ENCODE measurements around the gene PPM1D.
"Not testable (repeated sequence)": the region's sequence is repeated elsewhere in the genome, so short reads cannot be mapped to it uniquely, and the experiment has no call there.

Gene PPM1D

DNA sequence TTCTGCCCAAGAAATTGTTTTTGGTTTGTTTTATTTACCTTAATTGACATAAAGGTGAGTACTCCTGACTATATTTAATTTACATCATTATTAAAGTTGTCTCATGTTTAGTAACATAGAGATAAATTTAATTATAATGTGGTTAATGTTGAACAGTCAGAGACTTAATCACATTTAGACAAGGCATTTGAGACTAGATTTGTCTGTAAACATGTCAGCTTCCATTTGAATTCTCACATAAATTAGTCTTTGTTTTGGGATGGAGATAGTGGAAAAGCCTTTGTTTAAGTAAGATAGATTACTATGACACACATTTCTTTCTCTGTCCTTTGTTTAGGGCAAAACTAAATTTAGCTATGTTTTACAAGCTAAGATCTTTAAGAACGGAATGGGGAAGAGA, 59.2 kb downstream of the PPM1D start:
- H3K9me3 ChIP-seq (ENCODE audit: control insufficient read depth, low read length) = no peaks in the 10 kb centered on the region
- H3K27me3 ChIP-seq (ENCODE audit: control insufficient read depth, insufficient read depth, low read length, poor library complexity, severe bottlenecking) = no peaks in the 10 kb centered on the region
- no peak overlapping the region for H3K27ac ChIP-seq (ENCODE audit: insufficient read depth, low read depth, low read length, poor library complexity, severe bottlenecking)
- H3K4me1 ChIP-seq (ENCODE audit: control insufficient read depth, insufficient read depth, low read length) = no peaks in the 10 kb centered on the region
- H3K36me3 ChIP-seq (ENCODE audit: control insufficient read depth, insufficient read depth, low read length) = no peaks in the 10 kb centered on the region
- no peak overlapping the region for H3K4me3 ChIP-seq (ENCODE audit: insufficient read depth, low read depth, low read length)
- WGBS, 2 experiments = 96 to 100% methylated on average over 1 of the region's 1 CpG

DNA sequence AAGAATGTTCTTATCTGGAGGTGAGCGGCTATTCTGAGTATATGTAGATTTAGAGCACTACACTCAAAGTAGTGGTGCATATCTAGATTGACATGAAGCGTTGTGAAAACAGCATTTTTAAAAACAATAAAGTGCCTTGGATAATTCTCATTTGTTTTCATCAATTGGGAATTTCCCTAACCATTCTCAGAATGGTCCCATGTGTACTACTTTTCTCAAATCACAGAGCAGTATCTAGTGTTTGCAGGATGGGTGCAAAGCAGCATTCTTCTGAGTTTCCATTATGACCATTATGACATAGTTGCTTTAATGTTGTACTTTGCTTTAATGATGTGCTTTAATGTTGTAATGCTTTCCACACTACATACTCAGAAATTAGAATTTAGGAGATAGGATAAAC, 61.5 kb downstream of the PPM1D start:
- Histone ChIP-seq H3K27me3 (ENCODE audit: control insufficient read depth, insufficient read depth, low read length, poor library complexity, severe bottlenecking) (no peaks in the 10 kb centered on the region), H3K27ac (ENCODE audit: insufficient read depth, low read depth, low read length, poor library complexity, severe bottlenecking) (no peak overlapping the region), H3K36me3 (ENCODE audit: control insufficient read depth, insufficient read depth, low read length) (no peaks in the 10 kb centered on the region), H3K9me3 (ENCODE audit: control insufficient read depth, low read length) (no peaks in the 10 kb centered on the region), H3K4me1 (ENCODE audit: control insufficient read depth, insufficient read depth, low read length) (no peaks in the 10 kb centered on the region), H3K4me3 (ENCODE audit: insufficient read depth, low read depth, low read length) (no peak overlapping the region)
- 88 to 100% methylated on average over 2 of the region's 2 CpGs for WGBS, 2 experiments

DNA sequence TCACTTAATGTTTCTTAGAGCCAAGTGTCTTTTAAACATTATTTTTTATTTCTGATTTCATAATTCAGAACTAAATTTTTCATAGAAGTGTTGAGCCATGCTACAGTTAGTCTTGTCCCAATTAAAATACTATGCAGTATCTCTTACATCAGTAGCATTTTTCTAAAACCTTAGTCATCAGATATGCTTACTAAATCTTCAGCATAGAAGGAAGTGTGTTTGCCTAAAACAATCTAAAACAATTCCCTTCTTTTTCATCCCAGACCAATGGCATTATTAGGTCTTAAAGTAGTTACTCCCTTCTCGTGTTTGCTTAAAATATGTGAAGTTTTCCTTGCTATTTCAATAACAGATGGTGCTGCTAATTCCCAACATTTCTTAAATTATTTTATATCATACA, 64.0 kb downstream of the PPM1D start:
- Histone ChIP-seq H3K4me3 (ENCODE audit: insufficient read depth, low read depth, low read length) (no peak overlapping the region), H3K4me1 (ENCODE audit: control insufficient read depth, insufficient read depth, low read length) (no peaks in the 10 kb centered on the region), H3K27ac (ENCODE audit: insufficient read depth, low read depth, low read length, poor library complexity, severe bottlenecking) (no peak overlapping the region), H3K9me3 (ENCODE audit: control insufficient read depth, low read length) (no peaks in the 10 kb centered on the region), H3K36me3 (ENCODE audit: control insufficient read depth, insufficient read depth, low read length) (no peaks in the 10 kb centered on the region), H3K27me3 (ENCODE audit: control insufficient read depth, insufficient read depth, low read length, poor library complexity, severe bottlenecking) (no peaks in the 10 kb centered on the region)
- 100% methylated on average over 1 of the region's 1 CpG; no CpG with 5 or more reads in 1 of the 2 experiments for WGBS, 2 experiments

DNA sequence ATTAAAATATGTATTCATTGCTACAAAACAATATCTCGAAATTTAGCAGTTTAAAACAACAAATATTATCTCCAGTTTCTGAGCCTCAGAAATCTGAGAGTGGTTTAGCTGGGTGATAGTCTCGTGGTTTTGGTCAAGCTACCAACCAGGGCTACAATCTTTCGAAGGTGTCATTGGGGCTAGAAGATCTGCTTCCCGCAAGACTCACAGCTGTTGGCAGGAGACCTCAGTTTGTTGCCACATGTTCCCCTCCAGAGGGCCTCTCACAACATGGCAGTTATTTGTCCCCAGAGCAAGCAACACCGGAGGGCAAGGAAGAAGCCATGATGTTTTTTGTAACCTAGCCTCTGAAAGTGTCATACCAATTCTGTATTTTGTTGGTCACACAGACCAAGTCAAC, 65.6 kb downstream of the PPM1D start:
- H3K27me3 ChIP-seq (ENCODE audit: control insufficient read depth, insufficient read depth, low read length, poor library complexity, severe bottlenecking) = no peaks in the 10 kb centered on the region

DNA sequence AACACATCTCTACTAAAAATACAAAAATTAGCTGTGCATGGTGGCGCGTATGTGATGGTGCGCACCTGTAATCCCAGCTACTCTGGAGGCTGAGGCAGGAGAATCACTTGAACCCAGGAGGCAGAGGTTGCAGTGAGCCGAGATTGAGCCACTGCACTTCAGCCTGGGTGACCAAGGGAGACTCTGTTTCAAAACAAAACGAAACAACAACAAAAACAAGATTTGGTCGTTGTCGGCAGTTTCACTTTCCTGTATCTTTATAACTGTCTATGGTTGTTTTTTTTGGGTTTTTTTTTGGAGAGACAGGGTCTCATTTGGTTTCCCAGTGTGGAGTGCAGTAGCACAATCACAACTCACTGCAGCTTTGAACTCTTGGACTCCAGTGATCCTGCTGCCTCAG, 68.7 kb downstream of the PPM1D start:
- not testable (repeated sequence) for H3K27ac ChIP-seq (ENCODE audit: insufficient read depth, low read depth, low read length, poor library complexity, severe bottlenecking); H3K9me3 ChIP-seq (ENCODE audit: control insufficient read depth, low read length); H3K27me3 ChIP-seq (ENCODE audit: control insufficient read depth, insufficient read depth, low read length, poor library complexity, severe bottlenecking); H3K36me3 ChIP-seq (ENCODE audit: control insufficient read depth, insufficient read depth, low read length); H3K4me1 ChIP-seq (ENCODE audit: control insufficient read depth, insufficient read depth, low read length); H3K4me3 ChIP-seq (ENCODE audit: insufficient read depth, low read depth, low read length)
- WGBS, 2 experiments = 97 to 98% methylated on average over 7 of the region's 7 CpGs

More for the DNA sequence above, 65.6 kb downstream of the PPM1D start:
- H3K36me3 ChIP-seq (ENCODE audit: control insufficient read depth, insufficient read depth, low read length) = no peaks in the 10 kb centered on the region
- no peaks in the 10 kb centered on the region for H3K4me1 ChIP-seq (ENCODE audit: control insufficient read depth, insufficient read depth, low read length)
- no peak overlapping the region for H3K4me3 ChIP-seq (ENCODE audit: insufficient read depth, low read depth, low read length)
- no peaks in the 10 kb centered on the region for H3K9me3 ChIP-seq (ENCODE audit: control insufficient read depth, low read length)
- 89 to 96% methylated on average over 4 to 5 of the region's 5 CpGs for WGBS, 2 experiments
- H3K27ac ChIP-seq (ENCODE audit: insufficient read depth, low read depth, low read length, poor library complexity, severe bottlenecking) = no peak overlapping the region

DNA sequence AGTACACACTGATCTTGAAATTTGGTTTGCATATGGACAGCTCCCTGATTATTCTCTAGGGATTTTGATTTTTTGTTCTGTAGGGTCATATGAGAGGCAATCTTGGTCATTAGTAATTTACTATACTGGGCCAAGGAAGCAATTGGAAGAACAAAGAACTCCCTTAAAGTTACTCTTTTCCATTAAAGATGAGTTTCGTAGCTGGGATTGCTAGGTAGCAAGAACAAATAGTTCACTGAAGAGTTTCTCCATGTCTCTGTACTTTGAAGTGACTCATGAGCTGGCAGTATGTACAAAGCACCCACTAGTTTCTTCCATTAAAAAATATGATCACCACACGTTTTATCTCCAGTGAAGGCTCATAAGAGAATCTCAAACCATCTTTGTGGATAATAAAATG, 71.5 kb downstream of the PPM1D start:
- no peak overlapping the region for H3K27ac ChIP-seq (ENCODE audit: insufficient read depth, low read depth, low read length, poor library complexity, severe bottlenecking)
- no peaks in the 10 kb centered on the region for H3K4me1 ChIP-seq (ENCODE audit: control insufficient read depth, insufficient read depth, low read length)
- no peaks in the 10 kb centered on the region for H3K9me3 ChIP-seq (ENCODE audit: control insufficient read depth, low read length)
- no peaks in the 10 kb centered on the region for H3K36me3 ChIP-seq (ENCODE audit: control insufficient read depth, insufficient read depth, low read length)
- no peaks in the 10 kb centered on the region for H3K27me3 ChIP-seq (ENCODE audit: control insufficient read depth, insufficient read depth, low read length, poor library complexity, severe bottlenecking)
- H3K4me3 ChIP-seq (ENCODE audit: insufficient read depth, low read depth, low read length) = no peak overlapping the region
- WGBS, 2 experiments = 63 to 87% methylated on average over 1 to 2 of the region's 2 CpGs

DNA sequence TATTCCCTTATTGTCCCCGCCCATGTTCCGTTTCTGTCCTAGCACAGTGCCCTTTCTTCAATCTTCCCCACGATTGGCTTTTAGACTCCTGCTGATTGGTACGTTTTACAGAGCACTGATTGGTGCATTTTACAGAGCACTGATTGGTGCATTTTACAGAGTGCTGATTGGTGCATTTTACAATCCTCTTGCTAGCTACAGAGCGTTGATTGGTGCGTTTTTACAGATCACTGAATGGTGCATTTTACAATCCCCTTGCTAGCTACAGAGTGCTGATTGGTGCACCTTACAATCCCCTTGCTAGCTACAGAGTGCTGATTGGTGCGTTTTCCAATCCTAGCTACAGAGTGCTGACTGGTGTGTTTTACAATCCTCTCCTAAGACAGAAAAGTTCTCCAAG, 74.6 kb downstream of the PPM1D start:
- H3K4me1 ChIP-seq (ENCODE audit: control insufficient read depth, insufficient read depth, low read length); H3K27ac ChIP-seq (ENCODE audit: insufficient read depth, low read depth, low read length, poor library complexity, severe bottlenecking); H3K9me3 ChIP-seq (ENCODE audit: control insufficient read depth, low read length); H3K4me3 ChIP-seq (ENCODE audit: insufficient read depth, low read depth, low read length); H3K36me3 ChIP-seq (ENCODE audit: control insufficient read depth, insufficient read depth, low read length); H3K27me3 ChIP-seq (ENCODE audit: control insufficient read depth, insufficient read depth, low read length, poor library complexity, severe bottlenecking): not testable (repeated sequence)
- 88 to 92% methylated on average over 7 of the region's 7 CpGs for WGBS, 2 experiments

DNA sequence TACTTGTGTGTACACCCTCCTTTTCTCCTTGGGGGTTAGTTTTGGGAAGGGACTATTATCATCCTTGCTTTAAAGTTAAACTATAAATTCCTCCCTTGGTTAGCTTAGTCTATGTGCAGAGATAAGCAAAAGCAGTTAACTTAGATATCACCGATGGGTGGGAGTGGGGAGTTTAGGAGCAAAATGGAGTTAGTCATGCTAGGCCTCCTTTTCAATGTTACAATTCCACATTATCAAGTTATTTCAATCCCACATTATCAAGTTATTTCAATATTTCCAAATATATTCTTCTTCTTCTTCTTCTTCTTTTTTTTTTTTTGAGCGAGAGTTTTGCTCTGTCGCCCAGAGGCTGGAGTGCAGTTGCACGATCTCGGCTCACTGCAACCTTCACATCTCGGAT, 76.0 kb downstream of the PPM1D start:
- WGBS, 2 experiments = 86 to 90% methylated on average over 5 to 6 of the region's 6 CpGs
- no peaks in the 10 kb centered on the region for H3K4me1 ChIP-seq (ENCODE audit: control insufficient read depth, insufficient read depth, low read length)

DNA sequence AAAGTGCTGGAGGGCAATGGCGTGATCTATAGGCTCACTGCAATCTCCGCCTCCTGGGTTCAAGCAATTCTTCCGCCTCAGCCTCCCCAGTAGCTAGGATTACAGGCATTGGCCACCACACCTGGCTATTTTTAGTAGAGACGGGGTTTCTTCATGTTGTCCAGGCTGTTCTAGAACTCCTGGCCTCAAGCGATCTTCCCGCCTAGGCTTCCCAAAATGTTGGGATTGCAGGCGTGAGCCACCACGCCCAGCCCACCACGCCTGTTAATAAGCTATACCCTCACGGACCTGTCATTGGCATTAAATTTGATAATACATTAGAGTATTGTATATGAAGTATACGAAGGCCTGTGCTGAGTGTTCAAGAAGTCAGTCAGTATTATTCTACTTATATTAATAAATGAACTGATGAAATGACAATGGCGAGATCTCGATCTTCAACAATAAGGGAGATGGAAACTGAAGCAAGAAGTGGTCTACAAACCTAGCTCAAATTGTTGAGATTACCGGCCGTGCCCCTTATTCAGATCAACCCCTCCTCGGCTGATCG, 76.8 kb downstream of the PPM1D start:
- no peaks in the 10 kb centered on the region for H3K36me3 ChIP-seq (ENCODE audit: control insufficient read depth, insufficient read depth, low read length)
- peak overlapping the region; percentile 59 for H3K4me3 ChIP-seq (ENCODE audit: insufficient read depth, low read depth, low read length)
- no peak overlapping the region for H3K27ac ChIP-seq (ENCODE audit: insufficient read depth, low read depth, low read length, poor library complexity, severe bottlenecking)
- no peaks in the 10 kb centered on the region for H3K9me3 ChIP-seq (ENCODE audit: control insufficient read depth, low read length)
- no peaks in the 10 kb centered on the region for H3K4me1 ChIP-seq (ENCODE audit: control insufficient read depth, insufficient read depth, low read length)
- H3K27me3 ChIP-seq (ENCODE audit: control insufficient read depth, insufficient read depth, low read length, poor library complexity, severe bottlenecking) = no peaks in the 10 kb centered on the region
- 39% methylated on average over 16 to 17 of the region's 17 CpGs for WGBS, 2 experiments

More for the DNA sequence above, 76.0 kb downstream of the PPM1D start:
- no peaks in the 10 kb centered on the region for H3K36me3 ChIP-seq (ENCODE audit: control insufficient read depth, insufficient read depth, low read length)
- H3K9me3 ChIP-seq (ENCODE audit: control insufficient read depth, low read length) = no peaks in the 10 kb centered on the region
- H3K27me3 ChIP-seq (ENCODE audit: control insufficient read depth, insufficient read depth, low read length, poor library complexity, severe bottlenecking) = no peaks in the 10 kb centered on the region
- no peak overlapping the region for H3K4me3 ChIP-seq (ENCODE audit: insufficient read depth, low read depth, low read length)
- no peak overlapping the region for H3K27ac ChIP-seq (ENCODE audit: insufficient read depth, low read depth, low read length, poor library complexity, severe bottlenecking)

DNA sequence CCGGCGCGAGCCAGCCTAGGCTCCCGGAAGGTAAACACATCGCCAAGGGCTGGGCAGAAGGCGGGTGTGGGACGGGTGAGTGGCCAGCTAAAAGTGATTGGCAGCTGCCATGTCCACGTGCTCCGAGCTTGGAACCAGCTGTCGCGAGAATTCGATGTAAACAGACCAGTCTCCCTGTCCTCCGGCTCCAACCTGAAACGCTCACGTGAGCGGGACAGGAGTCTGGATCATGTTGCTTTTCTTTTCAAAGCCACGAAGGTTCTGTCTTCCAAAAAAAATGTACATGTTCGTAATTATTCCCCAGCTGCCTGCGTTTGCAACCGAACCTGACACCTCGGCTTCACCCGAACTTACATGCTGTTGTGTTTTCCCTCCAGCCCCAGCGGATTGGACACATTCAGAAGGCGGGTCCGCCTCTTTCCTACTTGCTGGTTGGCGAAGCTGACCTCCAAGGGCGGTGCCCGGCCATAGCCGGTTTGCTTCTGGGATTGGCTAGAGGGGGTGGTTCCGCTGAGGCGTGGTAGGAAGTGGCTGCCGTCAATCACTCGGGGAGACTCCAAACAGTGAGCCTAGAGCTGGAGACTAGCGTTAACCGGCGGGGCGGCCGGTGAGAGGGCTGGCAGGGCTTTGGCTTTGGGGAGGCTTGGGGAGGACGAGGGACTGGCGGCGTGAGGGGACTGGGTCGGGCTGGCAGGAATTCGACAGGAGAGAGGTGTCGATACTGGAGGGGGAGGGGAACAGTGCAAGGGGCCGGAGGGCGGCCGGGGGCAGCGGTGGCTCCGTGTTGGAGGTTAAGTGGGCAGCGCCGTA, 77.5 kb downstream of the PPM1D start, which contains the start of gene BCAS3:
TSS of gene BCAS3 (plus strand) at position 544 of the 810 bp plus-strand sequence.
- peak within 1 kb of the TSS; percentile 59 for H3K4me3 ChIP-seq (ENCODE audit: insufficient read depth, low read depth, low read length)
- H3K9me3 ChIP-seq (ENCODE audit: control insufficient read depth, low read length) = no peaks in the 10 kb centered on the region
- H3K27me3 ChIP-seq (ENCODE audit: control insufficient read depth, insufficient read depth, low read length, poor library complexity, severe bottlenecking) = no peaks in the 10 kb centered on the region
- H3K27ac ChIP-seq (ENCODE audit: insufficient read depth, low read depth, low read length, poor library complexity, severe bottlenecking) = peak within 1 kb of the TSS; percentile 12
- WGBS, 2 experiments = 0 to 1% methylated on average over 51 of the region's 51 CpGs
- no peaks in the 10 kb centered on the region for H3K36me3 ChIP-seq (ENCODE audit: control insufficient read depth, insufficient read depth, low read length)
- H3K4me1 ChIP-seq (ENCODE audit: control insufficient read depth, insufficient read depth, low read length) = no peaks in the 10 kb centered on the region
